NCI-H2171 (cell line): ENCODE measurements around the gene FER1L5.

Experiments used
- DNase-seq: peaks from one replicate; lab custom pipeline; 2025; lab: John Stamatoyannopoulos, UW

The FER1L5 gene

GRCh38 chr2:96681540-96681939 lies 39.0 kb downstream of the FER1L5 start:
- no peak for DNase-seq

- DNase-seq, result no peak
Observed at GRCh38 chr2:96683307-96683706, 40.7 kb downstream of the FER1L5 start.

- no peak for DNase-seq
Observed at GRCh38 chr2:96683972-96684820, 41.6 kb downstream of the FER1L5 start.

GRCh38 chr2:96684883-96685576 lies 42.5 kb downstream of the FER1L5 start:
- DNase-seq, result no peak

- DNase-seq, result peak; percentile 53
Observed at GRCh38 chr2:96685577-96686459, 43.3 kb downstream of the FER1L5 start.

- no peak for DNase-seq
Observed at GRCh38 chr2:96687266-96687665, 44.7 kb downstream of the FER1L5 start.

GRCh38 chr2:96687711-96688640 lies 45.4 kb downstream of the FER1L5 start:
- no peak for DNase-seq

- no peak for DNase-seq
Observed at GRCh38 chr2:96688649-96689430, 46.3 kb downstream of the FER1L5 start.

GRCh38 chr2:96689431-96689991 lies 46.9 kb downstream of the FER1L5 start:
- DNase-seq, result no peak

- no peak for DNase-seq
Observed at GRCh38 chr2:96690306-96691021, 47.9 kb downstream of the FER1L5 start.

- no peak for DNase-seq
Observed at GRCh38 chr2:96691022-96691612, 48.6 kb downstream of the FER1L5 start.

GRCh38 chr2:96692094-96692971 lies 49.8 kb downstream of the FER1L5 start:
- no peak for DNase-seq

GRCh38 chr2:96693286-96694200 lies 51.0 kb downstream of the FER1L5 start:
- peak; percentile 31 for DNase-seq

GRCh38 chr2:96694279-96694678 lies 51.7 kb downstream of the FER1L5 start:
- DNase-seq, result no peak

GRCh38 chr2:96694816-96695455 lies 52.4 kb downstream of the FER1L5 start:
- no peak for DNase-seq

GRCh38 chr2:96695602-96696001 lies 53.0 kb downstream of the FER1L5 start:
- DNase-seq, result no peak
